NCI-H1930 (cell line): Measurements from ENCODE around the gene PCNX3.

ENCODE experiments used
- DNase-seq, 2 experiments: peaks; one replicate each; lab custom pipeline; 2025; lab: John Stamatoyannopoulos, UW

The PCNX3 gene

GRCh38 chr11:65615229-65615949 is at the start of gene PCNX3:
Gene PCNX3 (plus strand): TSS chr11:65615776. CDS start chr11:65616312, 536 bp downstream.
- peak; percentile 100 for DNase-seq

DNA sequence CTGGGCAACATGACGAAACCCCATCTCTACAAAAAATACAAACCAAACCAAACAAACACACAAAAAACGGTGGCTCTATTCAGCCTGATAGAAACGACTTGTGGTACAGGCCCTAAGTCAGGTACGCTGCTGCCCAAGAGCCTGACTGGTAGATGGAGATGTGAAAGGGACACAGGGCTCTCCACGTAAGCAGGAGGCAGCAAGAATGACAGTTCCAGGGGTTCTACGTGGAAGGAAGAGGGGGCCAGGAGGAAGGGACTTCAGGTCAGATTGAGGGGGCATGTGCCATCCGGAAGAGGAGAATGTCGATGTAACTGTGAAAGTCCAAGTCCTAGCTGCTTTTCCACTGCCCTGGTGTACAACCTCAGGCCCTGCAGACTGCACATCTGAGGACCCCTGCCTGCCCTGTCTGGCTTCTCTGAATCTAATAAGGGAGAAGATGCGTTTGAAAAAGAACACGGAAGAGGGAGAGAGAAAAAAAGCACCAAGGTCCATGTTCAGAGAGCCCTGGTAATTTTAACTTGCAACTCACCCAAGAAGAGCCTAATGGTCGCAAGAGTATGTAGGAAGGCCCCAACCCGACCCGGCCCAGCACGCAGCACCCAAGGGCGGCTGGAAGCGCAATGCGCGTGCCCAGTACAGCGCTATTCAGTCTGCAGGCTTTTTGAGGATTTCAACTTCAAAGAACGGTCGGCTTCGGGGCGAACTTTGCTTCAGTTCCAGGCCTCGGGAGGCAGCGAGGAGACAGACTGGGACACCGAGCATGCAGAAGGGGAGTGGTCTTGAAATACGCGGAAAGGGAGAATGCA is 46.2 kb upstream of the PCNX3 start:
- no peak for DNase-seq

DNA sequence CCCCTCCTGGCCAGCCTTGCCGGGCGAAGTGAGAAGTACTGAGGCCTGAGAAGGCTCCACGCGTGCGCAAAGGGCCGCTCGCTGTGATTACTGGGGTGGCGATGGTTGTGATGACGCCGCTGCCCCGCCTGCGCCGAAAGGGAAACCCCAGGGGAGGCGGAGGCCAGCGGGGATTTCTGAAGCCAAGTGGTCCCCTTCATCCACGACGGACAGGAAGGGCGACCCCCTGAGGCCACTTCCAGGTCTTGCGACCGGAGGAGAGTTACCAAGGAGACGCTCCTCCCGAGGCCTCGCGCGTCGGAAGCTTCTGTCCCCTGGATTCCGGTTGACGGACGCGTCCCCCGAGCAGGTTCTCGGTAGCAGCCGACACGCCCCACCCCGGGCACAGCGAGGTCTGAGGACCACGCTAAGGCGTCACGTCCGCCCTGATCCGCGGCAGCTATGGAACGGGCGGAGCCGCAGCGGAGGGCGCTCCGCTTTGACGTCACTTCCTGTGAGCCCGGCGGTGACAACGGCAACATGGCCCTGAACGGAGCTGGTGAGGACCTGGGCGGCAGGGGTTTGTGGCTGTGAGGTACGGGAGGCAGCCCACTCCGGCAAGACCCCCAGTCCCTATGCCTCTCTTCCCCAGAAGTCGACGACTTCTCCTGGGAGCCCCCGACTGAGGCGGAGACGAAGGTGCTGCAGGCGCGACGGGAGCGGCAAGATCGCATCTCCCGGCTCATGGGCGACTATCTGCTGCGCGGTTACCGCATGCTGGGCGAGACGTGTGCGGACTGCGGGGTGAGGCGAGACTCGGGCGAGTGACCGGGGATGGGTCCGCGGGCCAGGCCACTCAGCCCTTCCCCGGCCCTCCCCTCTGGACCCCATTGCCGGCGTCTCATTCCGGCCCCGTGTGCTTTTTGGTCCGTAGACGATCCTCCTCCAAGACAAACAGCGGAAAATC is 45.3 kb upstream of the PCNX3 start, which contains the start of gene ZNRD2:
Gene ZNRD2, plus strand, starts transcription at position 505 of the 946 bp plus-strand sequence. Its CDS starts 15 bp downstream, at position 520.
- DNase-seq, result peak; percentile 97 to 99

GRCh38 chr11:65571420-65571819 is 44.2 kb upstream of the PCNX3 start:
- no peak for DNase-seq

GRCh38 chr11:65571940-65572339 is 43.6 kb upstream of the PCNX3 start:
- peak; percentile 52 to 54 for DNase-seq

- DNase-seq, result peak; percentile 73 to 75
These were observed 43.1 kb upstream of the PCNX3 start, which contains the start of gene FAM89B for GRCh38 chr11:65572356-65573051. Gene FAM89B (plus strand): TSS chr11:65572538. CDS start chr11:65572670, 132 bp downstream.

DNA sequence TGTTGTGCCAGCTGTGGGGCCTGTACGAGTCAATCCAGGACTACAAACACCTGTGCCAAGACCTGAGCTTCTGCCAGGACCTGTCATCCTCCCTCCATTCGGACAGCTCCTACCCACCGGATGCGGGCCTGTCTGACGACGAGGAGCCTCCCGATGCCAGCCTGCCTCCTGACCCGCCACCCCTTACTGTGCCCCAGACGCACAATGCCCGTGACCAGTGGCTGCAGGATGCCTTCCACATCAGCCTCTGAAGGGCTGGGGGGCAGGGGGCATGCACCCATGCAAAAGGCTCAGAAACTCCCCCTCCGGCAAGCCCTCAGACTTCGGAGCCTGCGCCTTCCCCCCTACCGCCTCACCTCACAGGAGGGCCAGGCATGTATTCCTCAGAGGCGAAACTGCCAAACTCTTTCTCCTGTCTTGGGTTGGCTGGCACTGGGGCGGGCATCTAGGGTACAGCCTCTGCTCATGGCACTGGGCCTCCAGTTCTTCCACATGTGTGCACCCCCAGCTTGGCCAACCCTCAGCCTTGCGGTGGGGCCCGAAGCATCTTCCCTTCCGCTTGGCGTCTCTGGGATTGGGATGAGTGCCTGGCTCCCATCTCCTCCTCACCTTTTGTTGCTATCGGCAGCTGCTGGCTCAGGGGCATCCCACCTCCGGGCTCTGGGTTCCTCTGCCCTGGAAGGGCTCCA is 42.0 kb upstream of the PCNX3 start:
- DNase-seq, result no peak

GRCh38 chr11:65574109-65574810 is 41.3 kb upstream of the PCNX3 start:
- DNase-seq, result peak; percentile 70 to 84

DNA sequence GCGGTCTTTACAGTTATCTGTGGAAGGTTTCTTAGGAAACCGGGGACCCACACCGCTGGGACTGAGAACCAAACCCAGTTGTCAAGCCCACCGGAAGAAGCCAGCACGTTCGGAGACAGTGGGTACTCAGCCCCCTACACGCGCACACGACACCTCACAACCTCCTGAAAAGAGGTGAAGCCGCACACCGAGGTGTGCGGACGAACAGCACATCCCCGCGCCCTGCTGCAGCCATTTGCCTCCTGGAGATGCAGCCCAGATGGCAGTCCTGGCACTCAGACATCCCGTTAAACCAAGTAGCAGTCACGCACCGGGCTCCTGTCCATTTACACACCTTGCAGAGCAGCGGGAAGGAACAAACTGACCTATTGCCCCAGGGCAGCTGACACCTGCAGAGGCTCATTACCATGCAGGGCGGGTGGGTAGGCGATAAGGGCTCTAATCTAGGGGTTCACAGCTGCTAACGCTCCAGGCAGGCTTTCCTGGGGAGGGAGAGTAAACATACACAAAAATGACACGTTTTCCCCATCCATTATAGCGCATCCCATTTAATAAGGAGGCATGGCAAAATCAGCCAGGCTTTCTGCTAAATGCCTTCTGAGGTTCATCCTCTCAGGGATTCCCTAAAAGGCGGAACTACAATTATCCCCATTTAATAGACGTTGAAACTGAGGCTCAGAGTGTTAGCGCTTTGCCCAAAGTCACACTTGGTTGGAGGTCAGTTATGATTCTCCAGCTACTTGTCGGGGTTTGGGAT is 40.6 kb upstream of the PCNX3 start:
- no peak for DNase-seq

- DNase-seq, result peak in 1 of 2 experiments; percentile 47
These were observed 39.9 kb upstream of the PCNX3 start, which contains the start of gene EHBP1L1 for GRCh38 chr11:65575568-65576231. Gene EHBP1L1 (plus strand): TSS chr11:65576053. CDS start chr11:65576303, 250 bp downstream.

- DNase-seq, result no peak
These were observed 39.2 kb upstream of the PCNX3 start for GRCh38 chr11:65576232-65576866.

GRCh38 chr11:65576867-65577755 is 38.5 kb upstream of the PCNX3 start:
- DNase-seq, result no peak

GRCh38 chr11:65577756-65578109 is 37.8 kb upstream of the PCNX3 start:
- no peak for DNase-seq

DNA sequence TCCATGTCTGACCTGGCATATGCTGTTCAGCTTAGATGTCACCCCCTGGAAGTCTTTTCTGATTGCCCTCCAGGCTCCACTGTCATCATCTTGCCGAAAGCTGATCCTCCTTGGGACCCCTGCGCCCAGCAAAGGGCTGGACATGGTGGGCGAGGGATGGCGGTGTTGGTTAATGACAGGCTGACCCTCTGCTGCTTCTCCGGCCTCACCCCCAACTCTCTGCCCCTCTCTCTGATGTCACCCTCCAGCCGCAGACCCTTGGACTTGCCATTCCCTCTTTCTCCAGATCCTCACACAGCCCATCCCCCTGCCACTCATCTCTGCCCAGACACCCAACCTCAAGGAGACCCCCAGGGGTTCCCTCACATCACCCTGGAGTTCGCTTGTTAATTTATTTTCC is 37.4 kb upstream of the PCNX3 start:
- DNase-seq, result no peak

- DNase-seq, result no peak
These were observed 36.9 kb upstream of the PCNX3 start for GRCh38 chr11:65578667-65579066.

- no peak for DNase-seq
These were observed 36.3 kb upstream of the PCNX3 start for GRCh38 chr11:65579291-65579690.
